Activated T-helper 1 cell treated with anti-CD3 and anti-CD28 coated beads, Interleukin-2, amount 50 U/mL, for 16 hours (primary cell): ENCODE results near the gene BAZ1B.
"Not testable (repeated sequence)": the region's sequence is repeated elsewhere in the genome, so short reads cannot be mapped to it uniquely, and the experiment has no call there.

ENCODE experiments used
- DNase-seq, 2 donors: peaks; one replicate each; pipeline ENCODE4 v3.0.0-alpha.2; 2020; ENCODE audit warnings: low read depth in 1 of 2, low spot score in 1 of 2

Gene BAZ1B, protein sequence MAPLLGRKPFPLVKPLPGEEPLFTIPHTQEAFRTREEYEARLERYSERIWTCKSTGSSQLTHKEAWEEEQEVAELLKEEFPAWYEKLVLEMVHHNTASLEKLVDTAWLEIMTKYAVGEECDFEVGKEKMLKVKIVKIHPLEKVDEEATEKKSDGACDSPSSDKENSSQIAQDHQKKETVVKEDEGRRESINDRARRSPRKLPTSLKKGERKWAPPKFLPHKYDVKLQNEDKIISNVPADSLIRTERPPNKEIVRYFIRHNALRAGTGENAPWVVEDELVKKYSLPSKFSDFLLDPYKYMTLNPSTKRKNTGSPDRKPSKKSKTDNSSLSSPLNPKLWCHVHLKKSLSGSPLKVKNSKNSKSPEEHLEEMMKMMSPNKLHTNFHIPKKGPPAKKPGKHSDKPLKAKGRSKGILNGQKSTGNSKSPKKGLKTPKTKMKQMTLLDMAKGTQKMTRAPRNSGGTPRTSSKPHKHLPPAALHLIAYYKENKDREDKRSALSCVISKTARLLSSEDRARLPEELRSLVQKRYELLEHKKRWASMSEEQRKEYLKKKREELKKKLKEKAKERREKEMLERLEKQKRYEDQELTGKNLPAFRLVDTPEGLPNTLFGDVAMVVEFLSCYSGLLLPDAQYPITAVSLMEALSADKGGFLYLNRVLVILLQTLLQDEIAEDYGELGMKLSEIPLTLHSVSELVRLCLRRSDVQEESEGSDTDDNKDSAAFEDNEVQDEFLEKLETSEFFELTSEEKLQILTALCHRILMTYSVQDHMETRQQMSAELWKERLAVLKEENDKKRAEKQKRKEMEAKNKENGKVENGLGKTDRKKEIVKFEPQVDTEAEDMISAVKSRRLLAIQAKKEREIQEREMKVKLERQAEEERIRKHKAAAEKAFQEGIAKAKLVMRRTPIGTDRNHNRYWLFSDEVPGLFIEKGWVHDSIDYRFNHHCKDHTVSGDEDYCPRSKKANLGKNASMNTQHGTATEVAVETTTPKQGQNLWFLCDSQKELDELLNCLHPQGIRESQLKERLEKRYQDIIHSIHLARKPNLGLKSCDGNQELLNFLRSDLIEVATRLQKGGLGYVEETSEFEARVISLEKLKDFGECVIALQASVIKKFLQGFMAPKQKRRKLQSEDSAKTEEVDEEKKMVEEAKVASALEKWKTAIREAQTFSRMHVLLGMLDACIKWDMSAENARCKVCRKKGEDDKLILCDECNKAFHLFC (N-terminal part only)

DNA sequence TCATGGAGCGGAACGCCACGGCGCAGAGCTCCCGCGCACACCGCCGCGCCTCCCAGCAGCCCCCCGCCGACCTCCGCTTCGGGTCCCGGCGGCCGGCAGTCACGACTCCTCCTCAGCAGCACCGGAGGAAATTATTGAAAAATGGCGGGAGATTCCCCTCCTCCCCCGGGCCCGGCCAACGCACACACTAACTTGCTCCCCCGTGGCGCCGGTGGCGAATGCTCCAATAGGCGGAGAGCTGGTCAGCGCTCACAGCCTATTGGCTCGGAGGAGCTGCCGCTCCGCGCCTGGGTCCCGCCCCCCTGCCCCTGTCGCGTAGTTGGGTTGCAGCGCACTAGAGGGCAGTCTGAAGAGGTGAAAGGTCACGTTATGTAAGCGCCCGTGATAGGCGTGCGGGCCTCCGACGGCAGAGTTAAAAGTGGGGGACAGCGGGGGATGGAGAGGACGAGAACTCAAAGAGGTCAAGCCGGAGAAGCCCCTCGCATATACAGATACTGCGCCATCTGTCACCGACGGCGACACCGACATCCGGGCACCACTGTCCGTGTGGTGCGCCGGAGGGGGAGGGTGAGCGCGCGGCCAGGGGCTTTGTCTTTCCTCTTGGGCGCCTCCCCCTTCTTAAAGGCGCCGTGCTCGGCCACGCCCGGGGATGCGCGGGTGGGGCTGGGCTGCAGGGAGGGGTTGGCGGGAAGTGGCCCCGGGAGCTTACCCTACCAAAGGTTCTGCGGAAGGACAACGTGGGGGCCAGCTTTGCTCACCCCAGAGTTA lies at the start of gene BAZ1B:
BAZ1B (minus strand) TSS at position 189 of the 768 bp plus-strand sequence. CDS start 360 bp downstream, outside the sequence.
- DNase-seq, result peak; percentile 90 to 95

DNA sequence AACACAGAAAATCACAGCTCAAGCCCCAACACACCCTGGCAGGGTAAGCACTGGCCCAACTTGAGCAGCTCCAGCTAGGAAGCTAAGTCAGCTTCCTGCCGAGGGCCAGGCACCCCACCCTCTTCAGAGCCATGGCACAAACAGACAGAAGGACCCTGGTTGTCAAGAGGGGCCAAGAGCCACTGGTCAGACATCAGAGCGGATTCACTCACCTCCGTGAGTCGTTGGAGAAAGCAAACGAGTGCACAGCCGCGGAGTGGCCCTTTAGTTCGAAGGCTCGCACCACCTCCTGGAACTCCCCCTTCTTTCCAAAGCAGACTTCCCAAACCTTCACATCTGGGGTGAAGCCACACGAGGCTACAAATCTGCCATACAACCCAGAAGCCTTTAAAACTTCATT lies 48.9 kb upstream of the BAZ1B start:
- no peak for DNase-seq

DNA sequence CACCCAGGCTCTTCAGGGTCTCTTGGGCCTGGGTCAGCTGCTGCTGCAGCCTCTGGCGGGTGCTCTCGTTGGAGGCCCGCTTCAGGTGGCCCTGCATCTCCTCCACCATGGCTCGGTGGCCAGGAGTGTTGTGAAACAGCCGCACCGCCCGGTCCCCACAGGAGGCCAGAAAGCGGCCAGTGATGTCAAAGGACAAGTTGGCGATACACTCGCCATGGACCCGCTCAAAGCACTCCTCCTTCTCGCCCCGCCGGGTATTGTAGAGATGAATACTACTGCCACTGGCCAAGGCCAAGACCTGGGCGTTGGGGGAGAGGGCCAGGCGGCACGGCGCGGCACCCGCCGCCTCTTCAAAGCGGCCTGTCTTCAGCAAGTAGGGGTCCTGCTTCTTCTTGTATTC lies 48.4 kb upstream of the BAZ1B start:
- no peak for DNase-seq

DNA sequence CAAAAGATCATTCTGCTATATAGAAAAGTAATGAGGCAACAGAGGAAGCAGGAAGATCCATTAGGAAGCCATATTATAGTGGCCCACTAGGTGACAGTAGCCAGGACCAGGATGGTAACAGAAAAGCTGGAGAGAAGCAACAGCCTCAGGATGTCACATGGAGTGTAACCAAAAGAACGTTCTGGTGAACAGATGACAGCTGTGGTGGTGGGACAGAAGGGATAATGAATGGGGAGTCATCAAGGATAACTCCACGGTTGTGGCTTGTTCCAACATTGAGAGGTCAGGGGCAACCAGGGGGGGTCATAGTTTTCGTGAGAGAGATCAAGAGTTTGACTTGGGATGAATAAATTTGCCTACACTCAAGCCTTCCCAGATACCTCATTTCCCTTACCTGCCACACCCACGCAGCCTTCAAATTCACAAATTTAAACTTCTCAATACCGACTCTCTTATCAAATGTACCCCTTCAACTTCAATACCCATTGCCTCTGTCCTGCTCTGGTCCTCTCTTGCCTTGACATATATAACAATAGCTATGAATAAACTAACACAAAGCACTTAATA lies 47.0 kb upstream of the BAZ1B start:
- no peak for DNase-seq

DNA sequence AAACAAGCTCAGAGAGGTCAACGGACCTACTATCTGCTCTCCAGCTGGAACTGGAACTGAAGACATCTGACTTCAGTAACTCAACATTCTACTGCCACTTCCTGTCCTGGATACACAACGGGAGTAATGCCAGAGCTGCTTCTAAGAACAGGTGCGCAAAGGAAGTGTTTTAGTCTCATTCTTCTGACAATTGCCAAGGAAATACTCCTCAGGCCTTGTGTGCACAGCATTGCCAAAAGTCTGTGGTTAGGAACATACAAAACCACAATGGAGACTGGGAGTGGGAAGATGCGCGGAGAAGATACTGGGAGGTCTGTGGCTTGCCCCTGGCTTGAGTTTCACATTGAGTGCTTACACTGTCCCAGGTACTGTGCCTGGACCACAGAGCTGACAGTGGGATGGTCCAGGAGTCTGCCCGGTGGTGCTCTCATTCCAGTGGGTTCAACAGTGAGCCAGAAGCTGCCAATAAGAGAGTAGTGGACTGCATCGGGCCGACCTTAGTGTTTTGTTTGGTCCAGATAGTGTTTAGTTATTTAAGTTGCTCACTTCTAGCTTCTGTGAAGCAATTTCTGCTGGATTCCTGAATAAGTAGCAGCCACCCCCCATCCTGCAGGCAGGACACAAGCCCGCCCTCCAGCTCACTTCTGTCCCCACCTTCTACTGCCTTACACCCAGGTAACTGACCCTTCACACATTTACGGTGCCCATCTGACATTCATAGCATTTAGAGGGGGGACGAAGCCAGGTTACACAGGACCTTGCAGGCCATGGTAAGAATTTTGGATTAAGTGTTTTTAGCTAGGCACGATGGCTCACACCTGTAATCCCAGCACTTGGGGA lies 46.0 kb upstream of the BAZ1B start:
- no peak for DNase-seq

DNA sequence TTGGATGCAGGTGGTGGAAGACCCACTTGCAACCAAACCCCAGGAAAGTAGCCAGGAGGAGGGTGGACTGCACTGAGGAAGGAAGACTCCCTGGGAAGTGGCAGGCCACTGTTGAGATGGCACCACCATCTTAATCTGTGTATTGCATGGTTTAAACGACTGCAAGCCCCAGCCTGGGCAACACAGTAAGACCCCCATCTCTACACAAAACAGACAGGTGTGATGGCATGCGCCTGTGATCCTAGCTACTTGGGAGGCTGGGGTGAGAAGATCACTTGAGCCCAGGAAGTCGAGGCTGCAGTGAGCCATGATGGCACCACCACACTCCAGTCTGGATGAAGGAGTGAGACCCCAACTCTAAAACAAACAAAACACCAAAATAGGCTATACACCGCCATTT lies 45.0 kb upstream of the BAZ1B start:
- no peak for DNase-seq

DNA sequence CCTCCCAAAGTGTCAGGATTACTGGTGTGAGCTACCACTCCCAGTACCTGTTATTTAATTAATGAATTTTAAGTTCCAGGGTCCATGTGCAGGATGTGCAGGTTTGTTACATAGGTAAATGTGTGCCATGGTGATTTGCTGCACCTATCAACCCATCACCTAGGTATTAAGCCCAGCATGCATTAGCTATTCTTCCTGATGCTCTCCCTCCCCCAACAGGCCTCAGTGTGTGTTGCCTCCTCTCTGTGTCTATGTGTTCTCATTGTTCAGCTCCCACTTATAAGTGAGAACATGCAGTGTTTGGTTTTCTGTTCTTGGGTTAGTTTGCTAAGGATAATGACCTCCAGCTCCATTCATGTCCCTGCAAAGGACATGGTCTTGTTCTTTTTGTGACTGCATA lies 44.3 kb upstream of the BAZ1B start:
- not testable (repeated sequence) for DNase-seq

DNA sequence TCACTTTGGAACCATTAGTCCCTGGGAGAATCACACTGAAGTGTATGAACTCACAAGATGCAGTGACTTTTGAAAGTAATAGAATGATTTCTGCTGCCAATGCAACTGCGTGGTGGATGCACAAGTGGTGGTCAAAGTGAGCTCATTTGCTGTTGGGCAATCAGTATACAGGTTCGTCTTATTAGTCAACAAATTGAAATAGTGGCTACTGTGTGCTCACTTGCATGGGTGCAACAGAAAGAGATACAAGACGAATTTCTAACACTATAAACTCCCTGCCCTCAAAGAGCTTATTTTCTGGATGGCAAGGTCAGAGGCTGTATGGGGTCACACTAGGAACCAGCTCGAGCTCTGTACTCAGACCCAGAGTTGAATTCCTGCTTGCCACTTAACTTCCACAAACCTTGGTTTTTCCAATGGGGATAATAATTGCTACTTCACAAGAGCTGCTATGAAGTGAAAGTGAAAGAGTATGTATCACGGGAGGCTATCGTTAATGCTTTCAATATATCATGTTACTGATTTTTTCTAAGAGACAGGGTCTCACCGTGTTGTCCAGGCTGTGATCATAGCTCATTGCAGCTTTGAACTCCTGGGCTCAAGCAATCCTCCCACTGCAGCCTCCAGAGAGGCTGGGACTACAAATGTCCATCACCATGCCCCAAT lies 43.7 kb upstream of the BAZ1B start:
- DNase-seq, result no peak

DNA sequence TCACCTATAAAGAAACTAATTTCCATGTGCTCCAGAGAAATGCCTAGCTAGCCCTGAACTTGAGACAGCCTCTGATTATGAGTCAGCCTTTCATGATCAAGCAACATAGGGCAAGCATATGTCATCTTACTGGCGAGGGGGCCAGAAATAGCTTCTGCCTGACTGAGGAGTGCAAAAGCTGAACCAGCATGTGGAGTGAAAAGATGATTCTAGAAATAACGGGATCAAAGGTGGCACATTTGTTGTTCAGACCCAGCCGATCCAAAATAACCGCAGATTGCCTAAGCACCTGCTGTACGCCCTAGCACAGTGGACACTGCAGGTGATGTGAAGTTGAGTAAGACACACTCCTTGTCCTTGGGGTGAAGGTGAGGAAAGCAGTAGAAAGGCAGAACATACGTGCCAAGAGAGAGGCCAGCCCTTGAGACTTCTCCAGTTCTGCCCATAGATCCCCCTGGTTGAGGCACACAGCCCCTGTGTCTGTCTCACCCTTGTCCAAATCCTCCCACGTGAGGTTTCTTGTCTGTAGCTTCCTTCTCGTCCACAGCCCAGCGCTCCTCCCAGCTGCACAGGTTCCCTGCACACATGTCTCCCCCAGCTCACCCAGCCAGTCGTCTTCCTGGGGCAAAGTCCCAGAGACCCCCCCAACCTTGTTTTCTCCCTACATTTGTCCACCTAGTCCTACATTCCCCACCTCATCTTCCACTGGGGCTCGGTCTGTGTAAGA lies 38.2 kb upstream of the BAZ1B start:
- no peak for DNase-seq

DNA sequence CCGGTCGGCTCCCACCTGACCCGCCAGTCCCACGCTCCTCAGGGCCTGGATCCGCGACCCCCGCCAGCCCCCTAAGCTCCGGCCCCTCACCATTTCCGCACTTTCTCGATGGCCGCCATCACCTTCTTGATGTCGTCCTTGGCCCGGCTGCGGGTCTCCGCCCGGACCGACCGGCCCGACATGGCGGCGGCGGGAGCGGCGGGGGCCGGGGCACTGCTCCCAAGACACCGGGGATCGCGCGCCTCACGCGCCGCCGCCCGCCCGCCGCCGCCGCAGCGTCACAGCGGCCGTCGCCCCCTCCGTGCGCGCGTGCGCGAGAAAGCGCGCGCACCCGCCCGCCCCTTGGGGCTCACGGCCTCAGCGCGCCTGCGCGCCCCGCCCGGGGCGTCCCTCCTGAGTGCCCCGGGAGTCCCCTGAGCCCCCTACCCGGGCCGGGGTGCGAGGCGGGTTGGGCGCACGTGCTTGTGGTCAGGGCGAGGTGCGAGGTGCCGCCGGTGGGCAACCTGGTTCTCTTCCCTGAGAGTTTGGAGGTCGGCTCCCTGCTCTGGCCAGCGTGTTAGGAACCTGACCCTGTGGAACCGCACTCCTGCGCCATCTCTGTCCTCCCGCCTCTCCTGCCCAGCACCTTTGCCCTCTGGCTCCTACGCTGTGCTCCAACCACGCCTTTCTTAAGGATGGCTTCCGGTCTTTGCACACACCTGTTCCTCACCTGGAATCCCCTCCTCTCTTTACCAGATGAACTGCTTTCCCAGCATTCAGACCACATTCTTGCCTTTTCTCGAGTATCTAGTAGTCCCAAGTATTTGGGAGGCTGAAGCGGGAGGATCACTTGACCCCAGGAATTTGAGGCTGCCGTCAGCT lies 35.5 kb upstream of the BAZ1B start, which contains the start of gene BCL7B:
BCL7B (minus strand) TSS at position 294 of the 861 bp plus-strand sequence; CDS start at position 182, 112 bp downstream.
- peak; percentile 45 to 69 for DNase-seq

DNA sequence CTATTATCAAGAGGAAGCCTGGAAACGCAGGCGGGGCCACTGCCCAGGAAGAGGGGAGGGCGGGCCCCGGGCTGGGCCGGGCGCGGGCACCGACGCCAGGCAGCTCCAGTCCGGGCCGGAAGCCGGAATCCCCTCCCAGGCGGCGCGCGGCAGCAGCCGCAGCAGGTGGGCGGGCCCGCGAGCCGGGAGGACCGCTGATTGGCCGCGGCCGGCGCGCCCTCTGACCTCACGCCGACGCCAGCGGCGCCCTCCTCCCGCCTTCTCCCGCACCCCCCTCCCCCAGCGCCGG lies 35.0 kb upstream of the BAZ1B start:
- peak; percentile 79 to 89 for DNase-seq

DNA sequence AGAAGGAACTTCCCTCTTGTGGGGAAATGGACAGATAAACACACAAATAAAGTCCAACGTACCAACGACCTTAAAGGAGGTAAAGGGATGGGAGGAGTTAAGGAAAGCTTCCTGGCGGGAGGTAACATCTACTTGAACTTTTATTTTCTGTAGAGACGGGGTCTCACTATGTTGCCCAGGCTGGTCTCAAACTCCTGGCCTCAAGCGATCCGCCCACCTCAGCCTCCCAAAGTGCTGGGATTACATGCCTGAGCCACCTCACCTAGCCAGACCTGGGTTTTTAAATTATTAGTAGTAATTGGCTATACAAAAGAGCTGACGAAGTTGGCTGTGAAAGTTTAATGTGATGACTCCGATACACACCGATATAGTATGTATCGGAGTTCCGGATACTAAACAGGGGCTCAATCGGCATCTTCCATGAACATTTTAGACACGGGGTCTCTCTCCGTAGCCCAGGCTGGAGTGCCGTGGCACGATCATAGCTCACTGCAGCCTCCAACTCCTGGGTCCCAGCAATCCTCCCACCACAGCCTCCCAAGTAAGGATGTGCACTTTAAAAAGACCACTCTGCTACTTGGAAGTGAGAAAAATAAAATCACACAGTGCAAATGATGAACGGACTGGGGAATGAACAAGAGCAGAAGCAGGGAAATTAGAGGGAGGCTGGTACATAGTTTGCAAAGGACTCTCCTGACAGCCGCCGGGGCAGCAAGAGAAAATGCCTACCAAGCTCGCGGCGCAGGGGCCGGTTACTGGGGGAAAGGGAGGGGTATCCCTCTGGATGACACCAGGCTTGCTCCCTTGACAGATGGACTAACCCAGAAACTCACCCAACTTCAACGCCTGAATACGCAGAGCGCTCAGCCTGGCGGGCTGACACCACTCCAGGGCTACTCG lies 34.4 kb upstream of the BAZ1B start:
- DNase-seq, result no peak

DNA sequence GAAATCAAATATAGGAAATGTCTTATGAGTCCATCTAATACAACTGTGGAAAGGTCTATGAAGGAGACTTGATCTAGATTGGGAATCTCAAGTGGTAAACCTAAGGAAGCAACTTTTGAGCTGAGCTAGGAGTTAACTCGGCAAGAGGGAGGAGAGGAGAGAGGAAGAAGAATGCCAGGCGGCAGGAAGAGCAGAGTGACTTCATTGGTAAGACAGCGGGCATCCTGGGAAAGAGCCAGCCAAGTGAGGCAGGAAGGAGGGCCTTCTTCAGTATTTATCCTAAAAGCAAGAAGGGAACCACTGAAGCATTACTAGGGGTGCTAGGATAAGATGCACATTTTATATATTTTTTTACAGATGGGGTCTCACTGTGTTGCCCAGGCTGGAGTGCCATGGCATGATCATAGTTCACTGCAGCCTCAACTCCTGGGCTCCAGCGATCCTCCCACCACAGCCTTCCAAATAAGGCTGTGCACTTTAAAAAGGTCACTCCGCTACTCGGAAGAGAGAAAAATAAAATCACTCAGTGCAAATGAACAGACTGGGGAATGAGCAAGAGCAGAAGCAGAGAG lies 33.4 kb upstream of the BAZ1B start:
- DNase-seq, result no peak

DNA sequence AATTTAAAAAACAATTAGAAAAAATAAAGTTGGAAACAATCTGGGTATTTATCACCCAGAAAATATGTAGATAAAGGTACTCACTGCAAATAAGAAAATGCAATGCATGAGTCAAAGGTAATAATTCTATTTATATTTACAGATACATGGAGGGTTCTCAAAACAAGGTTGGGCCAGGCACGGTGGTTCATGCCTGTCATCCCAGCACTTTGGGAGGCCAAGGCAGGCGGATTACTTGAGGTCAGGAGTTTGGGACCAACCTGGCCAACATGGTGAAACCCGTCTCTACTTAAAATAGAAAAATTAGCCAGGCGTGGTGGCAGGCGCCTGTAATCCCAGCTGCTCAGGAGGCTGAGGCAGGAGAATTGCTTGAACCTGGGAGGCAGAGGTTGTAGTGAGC lies 28.0 kb upstream of the BAZ1B start:
- DNase-seq, result not testable (repeated sequence)

DNA sequence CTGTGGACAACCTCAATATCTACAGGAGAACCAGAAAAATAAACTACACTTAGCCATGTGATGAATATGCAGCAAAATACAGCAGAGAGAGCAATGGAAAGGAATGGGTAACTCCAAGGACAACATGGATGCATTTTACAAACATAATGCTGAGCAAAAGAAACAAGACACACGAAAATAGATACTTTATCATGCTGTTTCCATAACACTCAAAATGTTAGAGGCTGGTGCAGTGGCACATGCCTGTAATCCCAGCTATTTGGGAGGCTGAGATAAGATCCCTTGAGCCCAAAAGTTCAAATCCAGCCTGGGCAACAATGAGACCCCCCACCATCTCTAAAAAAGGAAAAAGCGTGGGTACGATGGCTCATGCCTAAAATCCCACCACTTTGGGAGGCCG lies 27.1 kb upstream of the BAZ1B start:
- DNase-seq, result no peak

DNA sequence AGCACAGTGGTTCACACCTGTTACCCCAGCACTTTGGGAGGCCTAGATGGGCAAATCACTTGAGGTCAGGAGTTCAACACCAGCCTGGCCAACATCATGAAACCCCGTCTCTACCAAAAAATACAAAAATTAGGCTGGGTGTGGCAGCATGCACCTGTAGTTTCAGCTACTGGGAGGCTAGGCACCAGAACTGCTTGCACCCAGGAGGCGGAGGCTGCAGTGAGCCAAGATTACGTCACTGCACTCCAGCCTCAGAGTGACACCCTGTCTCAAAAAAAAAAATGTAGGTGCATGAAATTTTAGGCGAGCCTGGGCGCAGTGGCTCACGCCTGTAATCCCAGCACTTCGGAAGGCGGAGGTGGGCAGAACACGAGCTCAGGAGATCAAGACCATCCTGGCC lies 25.7 kb upstream of the BAZ1B start:
- DNase-seq, result no peak
